ENCODE data around the gene SLIT2.

Gene SLIT2

DNA sequence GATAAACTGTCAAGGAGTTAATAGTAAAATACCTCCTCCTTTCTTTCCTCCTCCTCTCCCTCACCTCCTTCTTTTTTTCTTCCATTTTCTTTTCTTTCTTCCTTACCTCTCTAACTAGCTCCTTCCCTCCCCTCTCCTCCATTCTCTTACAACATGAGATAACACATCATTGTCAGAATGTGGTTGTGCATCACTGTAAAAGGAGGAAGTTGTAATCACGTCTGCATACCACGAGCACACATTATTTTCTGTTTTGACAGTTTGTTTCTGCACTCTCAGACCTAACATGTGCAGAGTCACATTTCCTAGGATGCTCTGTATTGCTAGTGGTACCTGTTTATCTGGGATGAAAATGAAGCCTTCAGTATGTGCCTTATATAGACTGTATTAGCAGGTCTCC, 9.1 kb downstream of the SLIT2 start:
- no peak overlapping the region for H3K27ac ChIP-seq
- ChIA-PET POLR2A (ENCODE audit: low non-redundant PET) (no interaction called here), CTCF (no interaction called here)
- TF ChIP-seq, protein P1, sequence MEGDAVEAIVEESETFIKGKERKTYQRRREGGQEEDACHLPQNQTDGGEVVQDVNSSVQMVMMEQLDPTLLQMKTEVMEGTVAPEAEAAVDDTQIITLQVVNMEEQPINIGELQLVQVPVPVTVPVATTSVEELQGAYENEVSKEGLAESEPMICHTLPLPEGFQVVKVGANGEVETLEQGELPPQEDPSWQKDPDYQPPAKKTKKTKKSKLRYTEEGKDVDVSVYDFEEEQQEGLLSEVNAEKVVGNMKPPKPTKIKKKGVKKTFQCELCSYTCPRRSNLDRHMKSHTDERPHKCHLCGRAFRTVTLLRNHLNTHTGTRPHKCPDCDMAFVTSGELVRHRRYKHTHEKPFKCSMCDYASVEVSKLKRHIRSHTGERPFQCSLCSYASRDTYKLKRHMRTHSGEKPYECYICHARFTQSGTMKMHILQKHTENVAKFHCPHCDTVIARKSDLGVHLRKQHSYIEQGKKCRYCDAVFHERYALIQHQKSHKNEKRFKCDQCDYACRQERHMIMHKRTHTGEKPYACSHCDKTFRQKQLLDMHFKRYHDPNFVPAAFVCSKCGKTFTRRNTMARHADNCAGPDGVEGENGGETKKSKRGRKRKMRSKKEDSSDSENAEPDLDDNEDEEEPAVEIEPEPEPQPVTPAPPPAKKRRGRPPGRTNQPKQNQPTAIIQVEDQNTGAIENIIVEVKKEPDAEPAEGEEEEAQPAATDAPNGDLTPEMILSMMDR (conservative IDR thresholded peaks at IDR 0.05; ENCODE audit: low read depth), result no peak
- DNase-seq (ENCODE audit: low spot score), result no peak

DNA sequence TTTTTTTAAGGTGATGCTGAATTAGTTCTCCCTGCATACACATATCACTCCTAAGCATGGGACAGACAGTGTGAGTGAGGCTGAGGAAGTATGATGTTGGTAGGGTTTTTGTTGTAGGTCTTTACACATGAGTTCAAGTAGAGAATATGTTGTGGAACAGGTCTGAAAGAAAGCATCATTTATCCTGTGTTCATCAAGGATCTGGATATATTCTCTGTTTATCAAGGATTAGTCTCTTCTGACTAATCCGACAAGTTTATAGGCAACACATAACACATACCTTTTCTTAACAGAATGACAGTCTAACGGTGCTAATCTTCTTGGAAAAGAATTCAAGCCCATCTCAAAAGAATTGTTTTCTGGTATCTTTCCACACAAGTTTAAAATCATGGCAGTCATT, 10.5 kb downstream of the SLIT2 start:
- no peak for DNase-seq (ENCODE audit: low spot score)
- H3K27ac ChIP-seq, result no peak overlapping the region
- ChIA-PET CTCF (no interaction called here), POLR2A (ENCODE audit: low non-redundant PET) (no interaction called here)
- TF ChIP-seq, protein P1 (conservative IDR thresholded peaks at IDR 0.05; ENCODE audit: low read depth), result no peak

DNA sequence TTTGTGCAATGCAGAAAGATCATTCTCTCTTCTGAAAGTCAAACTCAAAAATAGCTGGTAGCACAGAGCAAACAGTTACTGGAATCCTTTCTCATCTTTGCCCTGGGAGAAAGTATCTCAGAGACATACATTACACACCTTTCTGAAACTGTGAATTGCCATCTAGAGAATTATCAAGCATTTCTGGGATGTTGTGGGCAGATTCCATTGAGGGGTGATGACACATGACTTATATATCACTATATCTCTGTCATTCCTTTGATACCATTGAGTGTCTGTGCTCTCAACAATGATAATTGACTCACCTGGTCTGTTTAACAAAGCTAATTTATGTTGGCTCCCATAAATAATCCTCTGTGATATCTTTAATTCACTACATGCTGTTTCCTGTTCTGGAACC, 13.0 kb downstream of the SLIT2 start:
- CTCF ChIA-PET, result no interaction called here
- no peak overlapping the region for H3K27ac ChIP-seq
- no peak for DNase-seq (ENCODE audit: low spot score)
- POLR2A ChIA-PET (ENCODE audit: low non-redundant PET), result no interaction called here
- TF ChIP-seq, protein P1 (conservative IDR thresholded peaks at IDR 0.05; ENCODE audit: low read depth), result no peak

DNA sequence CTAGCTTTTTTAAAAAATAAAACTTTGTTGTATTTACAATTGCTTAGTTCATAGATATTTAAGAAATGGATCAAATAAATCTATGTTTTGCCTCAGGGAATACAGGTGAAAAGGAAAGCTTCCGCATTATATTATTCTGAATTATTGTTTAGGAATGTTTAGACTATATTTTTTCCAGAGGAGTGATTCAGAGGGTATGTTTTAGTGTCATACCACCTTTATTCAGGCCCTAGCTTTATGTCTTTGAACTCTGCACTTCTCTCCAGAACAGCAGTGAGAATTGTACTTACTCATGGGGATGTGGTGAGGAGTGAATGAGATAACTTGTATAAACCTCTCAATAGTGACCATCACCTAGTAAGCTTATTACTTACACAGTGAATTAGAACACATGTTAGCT, 14.0 kb downstream of the SLIT2 start:
- no peak for DNase-seq (ENCODE audit: low spot score)
- CTCF ChIA-PET, result interaction anchor here (0.6 kb wide), 1 partner anchor 475 kb away, joined by 3 read pairs; no protein-coding TSS in a partner anchor
- POLR2A ChIA-PET (ENCODE audit: low non-redundant PET), result no interaction called here
- no peak overlapping the region for H3K27ac ChIP-seq
- TF ChIP-seq, protein P1 (conservative IDR thresholded peaks at IDR 0.05; ENCODE audit: low read depth), result no peak

DNA sequence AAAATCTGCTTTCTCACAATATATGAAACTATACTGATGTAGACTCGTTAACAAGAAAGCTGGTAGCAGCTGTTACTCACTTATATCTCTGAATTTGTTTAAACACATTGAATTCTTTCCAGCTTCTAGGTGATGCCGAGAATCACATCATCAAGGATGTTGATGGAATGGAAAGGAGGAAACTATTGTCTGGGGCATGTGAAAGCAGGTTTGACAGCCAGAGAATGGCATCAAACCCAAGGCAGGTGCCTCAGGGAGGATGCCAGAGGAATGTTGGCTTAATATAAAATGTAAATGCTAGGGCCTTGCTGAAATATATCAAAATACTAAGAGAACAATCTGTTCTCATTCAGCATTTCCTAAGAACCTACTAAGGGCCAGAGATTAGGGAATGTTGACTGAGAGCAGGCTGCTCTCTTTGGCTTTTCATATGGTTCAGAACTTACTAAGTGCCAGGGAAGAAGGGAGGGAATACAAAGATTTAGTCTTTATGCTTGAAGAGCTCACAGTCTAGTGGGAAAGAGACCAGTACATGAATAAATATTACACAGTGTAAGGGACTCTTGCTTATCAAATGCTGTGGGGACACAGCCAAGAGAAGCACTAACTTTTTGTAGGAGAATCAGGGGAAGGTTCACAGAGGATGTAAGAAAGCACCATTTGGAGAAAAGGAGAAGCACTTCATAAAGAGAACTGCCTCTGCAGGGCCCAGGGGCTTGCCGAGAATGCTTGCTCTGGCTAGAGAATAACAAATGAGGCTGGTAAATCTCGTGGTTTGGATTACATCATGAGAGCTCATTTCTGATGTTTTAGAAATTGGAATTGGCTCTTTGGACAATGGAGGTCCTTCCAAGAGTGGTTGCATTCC, 14.7 kb downstream of the SLIT2 start:
- CTCF ChIA-PET, result no interaction called here
- TF ChIP-seq, protein P1 (conservative IDR thresholded peaks at IDR 0.05; ENCODE audit: low read depth), result no peak
- POLR2A ChIA-PET (ENCODE audit: low non-redundant PET), result no interaction called here
- no peak for DNase-seq (ENCODE audit: low spot score)
- no peak overlapping the region for H3K27ac ChIP-seq

DNA sequence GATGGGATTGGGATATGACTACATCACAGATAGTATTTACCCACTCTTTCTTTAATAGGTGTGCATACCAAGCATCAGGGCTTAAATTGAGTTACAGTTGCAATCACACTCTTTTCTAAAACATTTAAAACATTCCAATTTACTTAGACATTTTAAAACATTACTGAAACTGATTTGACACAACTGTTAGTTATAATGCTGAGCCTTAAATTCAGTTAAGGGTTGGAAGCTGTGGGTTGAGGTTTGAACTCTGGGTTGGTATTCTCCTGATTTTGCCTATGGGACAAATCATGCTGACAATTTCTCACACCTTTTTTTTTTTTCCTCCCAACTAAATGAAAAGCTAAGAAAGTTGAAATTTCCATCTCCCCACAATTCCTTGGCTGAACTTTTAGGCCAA, 16.3 kb downstream of the SLIT2 start:
- H3K27ac ChIP-seq, result no peak overlapping the region
- POLR2A ChIA-PET (ENCODE audit: low non-redundant PET), result no interaction called here
- DNase-seq (ENCODE audit: low spot score), result no peak
- TF ChIP-seq, protein P1 (conservative IDR thresholded peaks at IDR 0.05; ENCODE audit: low read depth), result no peak
- CTCF ChIA-PET, result no interaction called here

Data from RWPE1 (cell line).